Activated CD4-positive, CD25-positive, alpha-beta regulatory T cell treated with anti-CD3 and anti-CD28 coated beads, Interleukin-2, amount 50 U/mL, for 72 hours (primary cell): ENCODE measurements around the gene NAPG.
"Not testable (repeated sequence)": the region's sequence is repeated elsewhere in the genome, so short reads cannot be mapped to it uniquely, and the experiment has no call there.

ENCODE experiments used
- DNase-seq: peaks from one replicate; pipeline ENCODE4 v3.0.0; 2021

NAPG gene

DNA sequence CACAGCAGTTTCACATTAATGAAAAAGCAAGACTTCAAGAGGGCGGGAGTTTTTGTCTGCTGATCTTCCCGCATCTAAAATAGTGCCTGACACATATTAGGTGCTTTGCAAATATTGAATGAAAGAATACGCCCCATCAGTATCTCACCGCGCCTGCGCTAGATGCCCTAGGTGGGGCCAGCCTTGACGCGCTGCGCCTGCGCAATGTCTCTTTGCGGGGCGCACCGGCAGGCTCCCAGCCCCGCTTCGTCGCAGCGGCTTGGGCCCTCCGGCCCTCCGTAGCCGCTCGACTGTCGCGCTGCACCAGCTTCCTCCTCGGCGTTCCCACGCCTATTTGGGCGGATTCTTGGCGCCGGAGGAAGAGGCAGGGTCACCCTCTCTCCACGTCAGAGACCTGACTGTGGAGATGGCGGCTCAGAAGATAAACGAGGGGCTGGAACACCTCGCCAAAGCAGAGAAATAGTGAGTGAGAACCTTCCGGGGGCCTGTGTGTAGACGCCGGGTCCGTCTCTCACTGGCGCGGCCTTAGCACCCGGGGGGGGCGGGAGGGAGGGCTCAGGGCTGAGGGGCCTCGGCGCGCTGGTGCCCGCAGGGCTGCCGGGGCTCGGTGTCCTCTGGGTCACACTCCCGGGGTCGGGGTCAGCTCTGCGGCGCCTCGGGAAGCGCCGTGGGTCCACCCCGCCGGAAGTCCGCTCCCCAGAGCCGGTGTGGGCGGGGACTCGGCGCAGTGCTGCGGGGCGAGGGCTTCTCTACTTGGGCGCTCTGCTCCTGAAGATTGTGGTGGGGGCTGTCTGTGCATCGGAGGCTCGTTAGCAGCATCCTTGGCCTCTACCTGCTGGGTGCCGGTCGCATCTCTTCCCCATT is at the start of gene NAPG:
NAPG (plus strand) TSS at position 331 of the 864 bp plus-strand sequence; CDS start at position 407, 76 bp downstream.
- DNase-seq: peak; percentile 89

DNA sequence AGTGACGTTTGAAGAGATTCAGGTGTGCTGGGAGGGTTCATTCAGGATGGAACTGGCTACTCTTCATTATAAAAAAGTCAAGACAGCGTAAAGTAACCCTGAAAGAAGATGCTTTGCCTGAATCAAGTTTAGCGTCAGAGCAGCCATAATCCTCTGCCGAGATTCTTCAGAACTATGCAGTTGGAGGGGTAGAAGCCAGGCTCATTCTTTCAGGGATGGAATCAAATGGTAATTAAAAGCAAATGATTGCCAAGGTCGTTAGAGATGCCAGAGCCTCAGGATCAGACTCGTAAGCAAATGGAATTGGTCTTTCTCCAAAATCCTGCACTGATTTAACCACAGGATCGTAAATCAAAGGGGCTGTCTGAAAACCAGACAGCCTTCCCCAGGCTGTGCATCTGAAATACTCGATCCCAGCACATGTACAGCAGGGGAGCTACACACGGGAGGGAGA is 49.5 kb upstream of the NAPG start:
- DNase-seq: no peak

DNA sequence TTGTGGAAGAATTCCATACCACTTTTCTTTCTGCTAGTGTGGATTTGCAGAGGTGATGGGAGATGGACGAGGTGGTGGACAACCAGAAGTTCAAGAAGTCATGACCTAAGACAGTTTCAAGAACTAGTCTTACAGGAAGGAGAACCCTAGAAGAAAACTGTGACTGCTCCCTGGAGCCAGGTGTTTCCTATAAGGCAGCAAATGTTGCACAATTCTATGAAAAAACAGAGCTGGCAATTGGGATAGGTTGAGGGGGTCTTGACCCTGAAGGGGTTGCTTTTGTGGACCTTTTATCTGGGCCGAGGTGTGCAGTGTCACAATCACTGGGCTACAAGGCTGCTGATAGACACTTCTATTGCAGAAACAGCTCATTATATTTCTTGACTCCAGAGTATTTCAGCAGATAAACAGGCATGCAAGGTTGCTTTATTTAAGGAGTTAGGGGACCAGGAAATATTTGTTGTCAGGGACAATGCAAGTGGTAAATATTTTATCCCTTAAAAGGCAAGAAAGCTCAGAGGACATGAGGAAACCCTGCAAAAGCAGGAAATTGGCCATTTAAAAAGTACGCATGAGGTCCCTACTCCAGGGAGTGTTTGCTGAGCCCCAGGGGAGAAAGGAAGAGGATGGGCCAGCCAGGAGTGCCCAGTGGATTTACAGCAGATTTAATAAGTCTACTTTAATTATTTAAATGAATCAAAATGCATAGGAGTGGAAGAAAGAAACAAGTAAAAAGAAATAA is 48.5 kb upstream of the NAPG start:
- no peak for DNase-seq

DNA sequence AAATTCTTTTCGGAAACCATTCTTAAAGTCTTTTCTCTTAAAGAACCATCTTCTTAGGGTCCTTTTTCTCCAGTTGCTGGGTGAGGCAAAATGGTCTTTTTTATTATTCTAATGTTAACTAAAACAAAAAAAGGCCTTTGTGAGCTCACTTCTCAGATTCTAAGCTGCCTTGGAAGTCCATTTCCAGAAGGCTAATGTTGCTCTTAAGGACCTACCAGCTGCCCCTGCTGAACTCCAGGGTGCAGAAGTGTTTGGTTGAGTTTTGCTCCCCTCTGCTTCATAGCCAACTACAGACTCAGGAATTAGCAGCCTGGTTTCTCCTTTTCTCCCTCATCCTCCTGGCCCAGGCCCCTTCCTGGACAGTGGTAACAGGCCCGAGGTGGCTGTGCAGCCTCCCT is 48.0 kb upstream of the NAPG start:
- no peak for DNase-seq

GRCh38 chr18:10481831-10482230 is 44.0 kb upstream of the NAPG start:
- DNase-seq: no peak

- no peak for DNase-seq
Measured at GRCh38 chr18:10482363-10482984, 43.4 kb upstream of the NAPG start.

GRCh38 chr18:10482985-10483949 is 42.6 kb upstream of the NAPG start:
- no peak for DNase-seq

DNA sequence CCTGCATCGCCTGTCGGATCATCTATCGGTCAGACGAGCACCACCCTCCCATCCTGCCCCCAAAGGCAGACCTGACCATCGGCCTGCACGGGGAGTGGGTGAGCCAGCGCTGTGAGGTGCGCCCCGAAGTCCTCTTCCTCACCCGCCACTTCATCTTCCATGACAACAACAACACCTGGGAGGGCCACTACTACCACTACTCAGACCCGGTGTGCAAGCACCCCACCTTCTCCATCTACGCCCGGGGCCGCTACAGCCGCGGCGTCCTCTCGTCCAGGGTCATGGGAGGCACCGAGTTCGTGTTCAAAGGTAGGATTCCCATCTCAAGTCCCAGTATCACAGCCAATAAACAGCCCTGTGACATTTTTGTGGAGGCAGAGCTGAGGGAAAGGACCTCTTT is 40.4 kb upstream of the NAPG start:
- no peak for DNase-seq

DNA sequence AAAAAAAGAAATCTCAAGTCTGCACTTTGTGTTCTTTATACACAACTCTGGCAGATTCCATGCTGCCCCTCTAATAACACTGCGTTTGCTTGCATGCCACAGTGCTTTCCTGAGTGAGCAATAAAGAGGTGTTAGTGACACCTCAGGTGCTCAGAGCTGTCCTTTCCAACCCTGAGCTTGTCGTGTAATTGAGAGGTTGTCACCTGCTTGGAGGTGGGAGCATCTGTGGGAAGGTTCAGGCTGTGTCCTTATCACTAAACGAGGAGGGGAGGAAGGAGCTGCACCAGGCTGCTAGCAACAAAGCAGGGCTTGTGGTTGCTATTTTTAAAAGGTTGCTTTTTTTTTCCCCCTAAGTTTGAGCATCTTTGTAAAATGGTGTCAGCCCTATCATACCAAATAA is 39.5 kb upstream of the NAPG start:
- no peak for DNase-seq

DNA sequence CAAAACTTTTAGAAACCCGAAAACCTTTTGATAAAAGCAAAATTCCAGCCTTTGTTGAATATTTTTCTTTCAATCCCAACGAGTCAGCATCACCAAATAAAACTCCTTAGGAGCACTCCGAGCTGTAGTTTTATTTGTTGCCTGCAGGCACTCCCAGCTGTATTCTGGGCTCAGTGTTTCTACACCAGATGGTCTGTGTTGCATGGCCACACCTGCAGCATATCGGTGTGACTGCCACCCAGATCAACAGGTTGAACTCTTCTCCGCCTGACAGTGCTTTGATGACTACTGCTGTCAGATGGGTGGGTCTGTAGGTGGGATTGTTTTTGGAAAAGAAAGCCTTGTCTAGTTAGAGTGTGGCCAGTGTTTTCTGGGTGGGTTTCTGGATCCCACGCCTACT is 38.7 kb upstream of the NAPG start:
- no peak for DNase-seq

- no peak for DNase-seq
Measured at GRCh38 chr18:10488017-10488416, 37.8 kb upstream of the NAPG start.

GRCh38 chr18:10490401-10491165 is 35.2 kb upstream of the NAPG start:
- DNase-seq: peak; percentile 35

DNA sequence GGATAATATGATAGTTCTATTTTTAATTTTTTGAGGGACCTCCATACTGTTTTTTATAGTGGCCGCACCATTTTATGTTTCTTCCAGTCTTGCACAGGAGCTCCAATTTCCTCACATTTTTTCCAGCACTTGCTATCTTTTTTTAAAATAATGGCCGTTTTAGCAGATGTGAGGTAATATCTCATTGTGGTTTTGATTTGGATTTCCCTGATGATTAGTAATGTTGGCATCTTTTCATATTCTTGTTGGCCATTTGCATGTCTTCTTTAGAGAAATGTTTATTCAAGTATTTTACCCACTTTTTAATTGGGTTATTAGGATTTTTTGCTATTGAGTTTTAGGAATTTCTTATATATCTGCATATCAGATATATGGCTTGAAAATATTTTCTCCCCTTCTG is 29.9 kb upstream of the NAPG start:
- DNase-seq: no peak

GRCh38 chr18:10497206-10497749 is 28.5 kb upstream of the NAPG start:
- DNase-seq: no peak

DNA sequence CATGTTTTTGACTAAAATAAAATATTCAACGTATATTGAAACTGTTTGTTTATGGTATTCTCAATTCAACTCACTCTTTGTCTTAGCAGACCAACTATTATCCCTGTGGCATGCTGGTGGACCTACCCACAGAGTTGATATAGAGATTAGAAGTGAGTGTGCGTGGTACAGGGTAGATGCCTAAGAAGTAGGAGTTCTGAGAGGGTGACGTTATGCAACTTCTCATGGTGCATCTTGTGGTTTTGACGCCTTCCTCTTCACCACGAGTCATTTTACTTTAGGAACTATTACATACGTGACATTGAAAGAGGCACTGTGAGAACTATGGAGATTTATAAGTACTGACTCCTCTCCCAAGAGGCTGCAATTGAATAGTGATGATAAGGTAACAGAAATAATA is 26.6 kb upstream of the NAPG start:
- no peak for DNase-seq

GRCh38 chr18:10500038-10500437 is 25.8 kb upstream of the NAPG start:
- DNase-seq: no peak

GRCh38 chr18:10504723-10505122 is 21.1 kb upstream of the NAPG start:
- no peak for DNase-seq

DNA sequence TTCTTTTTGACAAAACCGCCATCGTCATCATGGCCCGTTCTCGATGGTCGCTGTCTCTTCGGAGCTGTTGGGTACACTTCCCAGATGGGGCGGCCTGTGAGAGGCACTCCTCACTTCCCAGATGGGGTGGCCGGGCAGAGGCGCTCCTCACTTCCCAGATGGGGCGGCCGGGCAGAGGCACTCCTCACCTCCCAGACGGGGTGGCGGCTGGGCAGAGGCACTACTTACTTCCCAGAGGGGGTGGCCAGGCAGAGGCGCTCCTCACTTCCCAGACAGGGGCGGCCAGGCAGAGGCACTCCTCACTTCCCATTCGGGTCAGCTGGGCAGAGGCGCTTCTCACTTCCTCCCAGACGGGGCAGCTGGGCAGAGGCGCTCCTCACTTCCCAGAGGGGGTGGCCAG is 19.9 kb upstream of the NAPG start:
- not testable (repeated sequence) for DNase-seq

DNA sequence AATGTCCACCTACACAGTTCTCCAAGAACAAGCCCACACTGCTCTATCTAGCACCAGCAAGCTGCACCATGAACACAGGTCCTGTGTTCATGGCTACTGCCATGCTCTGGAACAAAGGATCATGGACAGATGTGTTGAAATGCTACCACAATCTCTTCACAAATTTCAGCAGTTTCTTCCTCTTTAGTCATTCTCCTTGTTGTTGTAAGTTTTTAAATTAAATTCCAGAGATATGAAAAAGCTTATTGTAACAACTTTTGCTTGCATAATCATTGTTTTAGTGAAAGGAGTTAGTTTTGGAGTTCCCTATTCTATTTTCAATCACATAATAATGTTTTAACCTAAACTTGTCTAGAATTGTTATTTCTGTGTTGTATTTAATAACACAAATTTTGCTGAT is 17.2 kb upstream of the NAPG start:
- no peak for DNase-seq

GRCh38 chr18:10511236-10511635 is 14.6 kb upstream of the NAPG start:
- DNase-seq: no peak

- no peak for DNase-seq
Measured at GRCh38 chr18:10514082-10514481, 11.7 kb upstream of the NAPG start.
